ENCODE measurements around the gene SDK1. TPM values are rescaled to one million over a fixed set of nuclear protein-coding genes. Genes with fewer than 3 reads are reported as not detected.

SDK1 gene
- total and polyA plus RNA-seq, 4 donors, result 0.12 to 0.47 (median 0.36) TPM

GRCh38 chr7:4149645-4150044 lies 848.6 kb downstream of the SDK1 start:
- Histone ChIP-seq H3K9me3 (ENCODE audit: control insufficient read depth in 4 of 4, low read length in 3 of 4) (no peaks in the 10 kb centered on the region), H3K4me3 (ENCODE audit: low read depth in 1 of 3, low read length in 3 of 3) (no peak overlapping the region), H3K4me1 (ENCODE audit: control insufficient read depth in 4 of 4, insufficient read depth in 4 of 4, low read length in 3 of 4) (no peaks in the 10 kb centered on the region), H3K27ac (ENCODE audit: low read depth in 1 of 2, low read length in 2 of 2) (no peak overlapping the region), H3K36me3 (ENCODE audit: control insufficient read depth in 4 of 4, insufficient read depth in 3 of 4, low read depth in 1 of 4, low read length in 3 of 4) (no peaks in the 10 kb centered on the region), H3K9ac (ENCODE audit: low read depth in 1 of 2, low read length in 2 of 2) (no peak overlapping the region), H3K27me3 (ENCODE audit: control insufficient read depth in 4 of 4, insufficient read depth in 4 of 4, low read length in 3 of 4) (no peaks in the 10 kb centered on the region)
- TF ChIP-seq NR2F2 (IDR thresholded peaks at IDR 0.05) (no peak), SP1 (IDR thresholded peaks at IDR 0.05) (no peak), RXRA (IDR thresholded peaks at IDR 0.05) (no peak), ATF3 (IDR thresholded peaks at IDR 0.05) (no peak), CTCF (IDR thresholded peaks at IDR 0.05; ENCODE audit: low read depth, low read length, missing input control) (no peak), HNF4G (IDR thresholded peaks at IDR 0.05) (no peak), TAF1 (conservative IDR thresholded peaks at IDR 0.05) (no peak), FOXA2 (IDR thresholded peaks at IDR 0.05) (no peak), YY1 (IDR thresholded peaks at IDR 0.05) (no peak), ZBTB33 (IDR thresholded peaks at IDR 0.05) (no peak), REST (IDR thresholded peaks at IDR 0.05) (no peak), JUND (IDR thresholded peaks at IDR 0.05) (no peak), GABPA (IDR thresholded peaks at IDR 0.05 in 1 of 2, conservative IDR thresholded peaks at IDR 0.05 in 1 of 2) (no peak), HNF4A (conservative IDR thresholded peaks at IDR 0.05) (no peak), EGR1 (IDR thresholded peaks at IDR 0.05; ENCODE audit: low read depth in 2 of 2) (no peak), FOXA1 (IDR thresholded peaks at IDR 0.05) (no peak)
- no peak for DNase-seq (ENCODE audit: low spot score)
- WGBS, result 94% methylated on average over 11 of the region's 11 CpGs

GRCh38 chr7:4150731-4151130 lies 849.7 kb downstream of the SDK1 start:
- TF ChIP-seq FOXA2 (IDR thresholded peaks at IDR 0.05) (no peak), ATF3 (IDR thresholded peaks at IDR 0.05) (no peak), RAD21 (IDR thresholded peaks at IDR 0.05) (no peak), CTCF (IDR thresholded peaks at IDR 0.05; ENCODE audit: low read depth, low read length, missing input control) (no peak), GABPA (IDR thresholded peaks at IDR 0.05 in 1 of 2, conservative IDR thresholded peaks at IDR 0.05 in 1 of 2) (no peak), EGR1 (IDR thresholded peaks at IDR 0.05; ENCODE audit: low read depth in 2 of 2) (no peak), SP1 (IDR thresholded peaks at IDR 0.05) (no peak), RXRA (IDR thresholded peaks at IDR 0.05) (no peak), ZBTB33 (IDR thresholded peaks at IDR 0.05) (no peak), HNF4G (IDR thresholded peaks at IDR 0.05) (no peak), NR2F2 (IDR thresholded peaks at IDR 0.05) (no peak), TAF1 (conservative IDR thresholded peaks at IDR 0.05) (no peak), JUND (IDR thresholded peaks at IDR 0.05) (no peak)
- TF ChIP-seq, protein P1, sequence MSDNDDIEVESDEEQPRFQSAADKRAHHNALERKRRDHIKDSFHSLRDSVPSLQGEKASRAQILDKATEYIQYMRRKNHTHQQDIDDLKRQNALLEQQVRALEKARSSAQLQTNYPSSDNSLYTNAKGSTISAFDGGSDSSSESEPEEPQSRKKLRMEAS (IDR thresholded peaks at IDR 0.05), result no peak
- no peaks in the 10 kb centered on the region for H3K27me3 ChIP-seq (ENCODE audit: control insufficient read depth in 4 of 4, insufficient read depth in 4 of 4, low read length in 3 of 4)
- H3K36me3 ChIP-seq (ENCODE audit: control insufficient read depth in 4 of 4, insufficient read depth in 3 of 4, low read depth in 1 of 4, low read length in 3 of 4), result no peaks in the 10 kb centered on the region
- no peaks in the 10 kb centered on the region for H3K4me1 ChIP-seq (ENCODE audit: control insufficient read depth in 4 of 4, insufficient read depth in 4 of 4, low read length in 3 of 4)
- H3K27ac ChIP-seq (ENCODE audit: low read depth in 1 of 2, low read length in 2 of 2), result no peak overlapping the region
- H3K9me3 ChIP-seq (ENCODE audit: control insufficient read depth in 4 of 4, low read length in 3 of 4), result no peaks in the 10 kb centered on the region
- H3K9ac ChIP-seq (ENCODE audit: low read depth in 1 of 2, low read length in 2 of 2), result no peak overlapping the region
- H3K4me3 ChIP-seq (ENCODE audit: low read depth in 1 of 3, low read length in 3 of 3), result no peak overlapping the region
- no peak for DNase-seq (ENCODE audit: low spot score)
- WGBS, result 96% methylated on average over 9 of the region's 9 CpGs

Data from liver (tissue), 9 donors.